Measurements from ENCODE around the gene NLRP9. TPM values are rescaled to one million over a fixed set of nuclear protein-coding genes. Genes with fewer than 3 reads are reported as not detected.

The NLRP9 gene
- total RNA-seq, 1 donor from 2014 or later, result not detected

- TF ChIP-seq CTCF (IDR thresholded peaks at IDR 0.05; ENCODE audit: unreplicated experiment), result no peak
- peaks cover 6% of the 10 kb centered on the region for H3K36me3 Mint-ChIP-seq
- H3K27me3 Mint-ChIP-seq (ENCODE audit: low read depth), result no peaks in the 10 kb centered on the region
- DNase-seq (ENCODE audit: low spot score in 2 of 2, unreplicated experiment in 2 of 2), result no peak
- peak overlapping the region; percentile 84 for H3K27ac Mint-ChIP-seq
- no peaks in the 10 kb centered on the region for H3K9me3 Mint-ChIP-seq
- peak overlapping the region; percentile 49 for H3K4me3 Mint-ChIP-seq
- H3K4me1 Mint-ChIP-seq, result peaks cover 34% of the 10 kb centered on the region
Measured at GRCh38 chr19:55673889-55674288, 64.3 kb downstream of the NLRP9 start.

- Mint-ChIP-seq H3K27ac (peak overlapping the region; percentile 84), H3K27me3 (ENCODE audit: low read depth) (no peaks in the 10 kb centered on the region), H3K9me3 (no peaks in the 10 kb centered on the region), H3K4me3 (peak overlapping the region; percentile 49), H3K36me3 (peaks cover 6% of the 10 kb centered on the region), H3K4me1 (peaks cover 34% of the 10 kb centered on the region)
- DNase-seq (ENCODE audit: low spot score in 2 of 2, unreplicated experiment in 2 of 2), result no peak
- no peak for TF ChIP-seq CTCF (IDR thresholded peaks at IDR 0.05; ENCODE audit: unreplicated experiment)
Measured at GRCh38 chr19:55673465-55673864, 64.7 kb downstream of the NLRP9 start.

- no peaks in the 10 kb centered on the region for H3K27me3 Mint-ChIP-seq (ENCODE audit: low read depth)
- peaks cover 6% of the 10 kb centered on the region for H3K36me3 Mint-ChIP-seq
- DNase-seq (ENCODE audit: low spot score in 2 of 2, unreplicated experiment in 2 of 2), result no peak
- H3K4me1 Mint-ChIP-seq, result peaks cover 30% of the 10 kb centered on the region
- peak overlapping the region; percentile 27 for H3K27ac Mint-ChIP-seq
- no peak for TF ChIP-seq CTCF (IDR thresholded peaks at IDR 0.05; ENCODE audit: unreplicated experiment)
- H3K4me3 Mint-ChIP-seq, result no peak overlapping the region
- no peaks in the 10 kb centered on the region for H3K9me3 Mint-ChIP-seq
Measured at GRCh38 chr19:55672418-55672817, 65.8 kb downstream of the NLRP9 start.

- Mint-ChIP-seq H3K27ac (peak overlapping the region; percentile 27), H3K36me3 (peaks cover 7% of the 10 kb centered on the region), H3K27me3 (ENCODE audit: low read depth) (no peaks in the 10 kb centered on the region), H3K4me1 (peaks cover 18% of the 10 kb centered on the region), H3K9me3 (no peaks in the 10 kb centered on the region), H3K4me3 (no peak overlapping the region)
- DNase-seq (ENCODE audit: low spot score in 2 of 2, unreplicated experiment in 2 of 2), result no peak
- TF ChIP-seq CTCF (IDR thresholded peaks at IDR 0.05; ENCODE audit: unreplicated experiment), result no peak
Measured at GRCh38 chr19:55671054-55671378, 67.2 kb downstream of the NLRP9 start.

- H3K27me3 Mint-ChIP-seq (ENCODE audit: low read depth), result no peaks in the 10 kb centered on the region
- no peak overlapping the region for H3K4me3 Mint-ChIP-seq
- TF ChIP-seq CTCF (IDR thresholded peaks at IDR 0.05; ENCODE audit: unreplicated experiment), result no peak
- H3K9me3 Mint-ChIP-seq, result no peaks in the 10 kb centered on the region
- H3K36me3 Mint-ChIP-seq, result peaks cover 8% of the 10 kb centered on the region
- peak in 1 of 2 experiments; percentile 60 for DNase-seq (ENCODE audit: low spot score in 2 of 2, unreplicated experiment in 2 of 2)
- peaks cover 14% of the 10 kb centered on the region for H3K4me1 Mint-ChIP-seq
- no peak overlapping the region for H3K27ac Mint-ChIP-seq
Measured at GRCh38 chr19:55670280-55671053, 67.7 kb downstream of the NLRP9 start.
